Measurements from ENCODE around the gene LRRC56. TPM values are rescaled to one million over a fixed set of nuclear protein-coding genes. Genes with fewer than 3 reads are reported as not detected.
A peak's percentile ranks its signal among the peaks of the same experiment; 100 is the strongest.

The LRRC56 gene
- total and polyA plus RNA-seq, 9 of the 15 experiments (the other 6 are each of a cell fraction or from before 2014, with no cell fraction given), result 0.03 to 4.5 (median 1.0) TPM; not detected in 1

GRCh38 chr11:559020-559620 lies 21.8 kb downstream of the LRRC56 start (continued):
- TF ChIP-seq PRDM10 (IDR thresholded peaks at IDR 0.05; ENCODE audit: partially characterized antibody) (peak; percentile 41), ZBTB33 (CRISPR knock-in tag; IDR thresholded peaks at IDR 0.05) (peak; percentile 58; the same call in 1 of the 2 replicates), CTBP1 (IDR thresholded peaks at IDR 0.05; ENCODE audit: borderline replicate concordance) (no peak), CBX5 (IDR thresholded peaks at IDR 0.05; ENCODE audit: borderline replicate concordance, low read depth) (no peak), TFAM (CRISPR knock-in tag; conservative IDR thresholded peaks at IDR 0.05) (no peak), HMG20B (CRISPR knock-in tag; IDR thresholded peaks at IDR 0.05) (no peak), ZBTB7A (IDR thresholded peaks at IDR 0.05; ENCODE audit: borderline replicate concordance, control insufficient read depth, low read depth, low read length) (peak; percentile 53; the same call in 1 of the 2 replicates), ZNF282 (CRISPR knock-in tag; IDR thresholded peaks at IDR 0.05) (no peak)
